Activated CD8-positive, alpha-beta memory T cell treated with anti-CD3 and anti-CD28 coated beads for 24 hours (primary cell): Measurements from ENCODE around the gene PSMD11.

Experiments used
- DNase-seq: peaks from one replicate; pipeline ENCODE4 v3.0.0-alpha.2; 2020

The PSMD11 gene

DNA sequence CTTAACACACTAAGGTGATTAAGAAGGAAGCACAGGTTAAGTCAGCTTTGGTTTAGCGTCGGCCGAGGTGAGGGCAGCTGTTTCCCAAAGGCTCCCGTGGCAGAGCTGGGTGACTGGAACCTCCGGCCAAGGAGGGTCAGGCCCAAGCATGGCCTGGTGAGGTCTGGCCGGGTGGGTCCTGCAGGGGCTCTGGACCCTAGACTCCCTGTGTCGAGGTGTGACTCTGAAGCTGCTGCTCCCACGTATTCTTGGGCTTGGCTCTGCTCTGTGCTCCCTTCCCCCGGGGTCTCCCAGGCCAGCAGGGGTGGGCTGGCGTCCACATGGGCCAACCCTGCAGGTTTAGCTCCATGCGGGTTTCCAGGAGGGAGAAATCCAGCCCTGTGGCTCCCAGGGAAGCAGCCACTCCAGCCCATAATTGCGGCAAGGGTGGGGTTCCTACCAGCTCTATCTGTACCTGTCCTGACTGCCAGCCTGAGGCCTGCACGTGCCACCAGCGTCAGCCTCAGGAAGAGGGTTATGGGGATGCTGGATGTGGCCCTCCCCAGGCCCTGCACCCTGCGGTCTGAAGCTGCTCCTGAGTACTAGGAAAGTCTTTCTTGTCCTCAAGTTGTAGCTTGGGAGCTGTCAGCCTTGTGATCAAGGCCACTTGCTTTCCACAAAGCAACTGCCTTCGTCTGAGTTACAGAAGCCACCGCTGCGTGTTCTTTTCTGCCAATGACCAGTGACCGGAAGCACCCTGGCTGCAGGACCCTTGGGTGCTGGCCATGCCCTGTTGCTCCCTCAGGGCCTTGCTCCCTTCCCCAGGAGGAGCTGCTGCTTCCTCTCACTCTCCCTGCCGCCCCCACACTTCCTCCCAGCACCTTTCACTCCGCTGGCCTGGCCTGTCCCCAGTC, 47.3 kb downstream of the PSMD11 start:
- DNase-seq = no peak

DNA sequence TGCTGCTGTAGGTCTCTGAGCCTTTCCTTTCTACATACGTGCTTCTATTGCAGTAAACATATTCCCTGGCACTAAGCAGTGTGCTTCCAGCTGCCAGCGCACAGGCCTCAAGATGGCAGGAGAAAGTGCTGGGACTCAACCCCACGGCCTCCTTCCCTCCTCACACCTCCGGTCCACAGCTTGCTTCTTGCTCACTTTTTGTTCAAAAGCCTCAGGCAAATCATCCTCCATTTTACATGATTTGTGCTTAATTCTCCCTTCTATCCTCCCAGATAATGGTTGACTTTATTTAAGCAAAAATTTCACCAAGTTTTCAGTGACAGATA, 47.9 kb downstream of the PSMD11 start:
- DNase-seq = no peak

DNA sequence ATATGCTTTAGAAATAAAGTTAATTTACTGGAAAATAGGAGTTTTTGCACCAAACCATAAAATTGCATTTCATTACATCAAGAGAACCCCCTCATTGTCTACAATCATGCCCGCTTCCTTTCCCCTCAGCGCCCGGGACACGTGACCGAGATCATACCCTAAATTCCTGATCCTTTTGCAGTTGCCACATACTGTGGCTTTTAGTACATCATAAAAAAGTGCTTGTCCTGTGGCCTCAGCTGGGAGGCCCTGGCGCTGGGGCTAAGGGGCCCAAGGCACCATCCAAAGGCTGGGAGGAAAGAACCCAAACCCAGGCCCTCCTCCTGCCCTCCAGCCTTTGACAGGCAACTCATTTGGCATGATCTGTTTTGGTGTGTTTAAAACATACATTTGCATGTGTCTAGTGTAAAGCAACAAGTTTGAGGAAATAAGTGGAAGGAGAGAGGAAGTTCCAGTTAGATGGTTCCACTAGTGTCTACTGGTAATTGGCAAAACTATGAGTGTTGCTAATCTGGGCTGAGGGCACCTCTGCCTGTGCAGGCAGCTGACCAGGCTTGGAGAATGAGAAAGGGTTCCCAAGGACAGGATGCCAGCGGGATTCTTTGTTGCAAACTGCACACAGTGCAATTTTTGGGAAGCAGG, 48.5 kb downstream of the PSMD11 start:
- DNase-seq = no peak

DNA sequence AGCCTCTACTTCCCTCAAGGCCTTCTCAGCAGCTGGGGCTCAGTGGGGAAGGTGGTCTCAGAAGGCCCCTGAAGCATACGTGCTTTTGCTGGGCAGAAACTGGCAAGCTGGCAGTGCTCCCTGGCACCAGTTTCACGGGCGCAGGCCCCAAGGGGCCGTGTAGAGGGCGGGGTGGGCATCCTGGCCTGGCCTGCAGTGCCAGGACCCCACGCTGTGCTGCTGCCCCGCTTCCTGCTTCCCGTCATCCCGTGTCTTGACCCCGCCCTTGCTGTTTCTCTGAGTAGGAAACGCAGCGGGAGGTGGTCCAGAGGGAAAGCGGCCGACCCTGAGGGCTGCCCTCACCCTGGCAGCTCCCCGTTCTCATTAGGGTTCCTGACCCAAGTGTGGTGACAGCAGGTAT, 49.3 kb downstream of the PSMD11 start:
- DNase-seq = no peak

- no peak for DNase-seq
Observed at GRCh38 chr17:32493976-32494513, 49.7 kb downstream of the PSMD11 start.

DNA sequence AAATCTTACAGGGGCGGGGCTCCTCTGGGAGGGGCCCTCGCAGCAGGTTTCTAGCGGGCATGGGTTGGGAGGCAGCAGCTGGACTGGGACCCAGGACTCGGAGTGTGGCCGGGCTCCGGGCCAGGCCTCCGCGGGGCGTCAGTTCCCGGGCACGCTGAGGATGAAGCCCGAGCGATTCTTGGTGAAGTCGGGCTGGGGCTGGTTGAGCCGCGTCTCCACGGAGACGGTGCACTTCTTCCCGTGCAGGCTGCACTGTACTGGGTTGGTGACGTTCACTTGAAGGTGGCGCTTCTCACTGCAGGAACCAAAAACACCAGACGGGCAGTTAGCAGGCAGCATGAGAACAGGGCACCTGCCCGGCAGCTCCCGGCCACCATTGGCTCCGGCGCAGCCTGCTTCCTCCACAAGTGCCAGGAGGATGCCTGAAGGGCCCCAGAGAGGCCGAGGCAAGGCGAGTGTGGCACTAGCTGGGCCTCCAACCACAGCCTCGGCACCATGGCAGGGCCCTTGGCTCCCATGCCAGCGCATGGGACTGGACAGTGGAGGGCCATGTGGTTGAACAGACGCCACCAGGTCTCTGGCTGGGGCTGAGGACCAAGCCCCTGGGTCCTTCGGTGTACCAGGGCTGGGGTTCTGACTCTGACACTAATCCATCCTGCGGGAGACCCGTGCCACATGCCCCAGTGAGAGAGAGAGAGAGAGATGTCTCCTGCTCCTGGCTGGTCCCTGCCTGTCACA, 50.5 kb downstream of the PSMD11 start:
- DNase-seq = no peak

DNA sequence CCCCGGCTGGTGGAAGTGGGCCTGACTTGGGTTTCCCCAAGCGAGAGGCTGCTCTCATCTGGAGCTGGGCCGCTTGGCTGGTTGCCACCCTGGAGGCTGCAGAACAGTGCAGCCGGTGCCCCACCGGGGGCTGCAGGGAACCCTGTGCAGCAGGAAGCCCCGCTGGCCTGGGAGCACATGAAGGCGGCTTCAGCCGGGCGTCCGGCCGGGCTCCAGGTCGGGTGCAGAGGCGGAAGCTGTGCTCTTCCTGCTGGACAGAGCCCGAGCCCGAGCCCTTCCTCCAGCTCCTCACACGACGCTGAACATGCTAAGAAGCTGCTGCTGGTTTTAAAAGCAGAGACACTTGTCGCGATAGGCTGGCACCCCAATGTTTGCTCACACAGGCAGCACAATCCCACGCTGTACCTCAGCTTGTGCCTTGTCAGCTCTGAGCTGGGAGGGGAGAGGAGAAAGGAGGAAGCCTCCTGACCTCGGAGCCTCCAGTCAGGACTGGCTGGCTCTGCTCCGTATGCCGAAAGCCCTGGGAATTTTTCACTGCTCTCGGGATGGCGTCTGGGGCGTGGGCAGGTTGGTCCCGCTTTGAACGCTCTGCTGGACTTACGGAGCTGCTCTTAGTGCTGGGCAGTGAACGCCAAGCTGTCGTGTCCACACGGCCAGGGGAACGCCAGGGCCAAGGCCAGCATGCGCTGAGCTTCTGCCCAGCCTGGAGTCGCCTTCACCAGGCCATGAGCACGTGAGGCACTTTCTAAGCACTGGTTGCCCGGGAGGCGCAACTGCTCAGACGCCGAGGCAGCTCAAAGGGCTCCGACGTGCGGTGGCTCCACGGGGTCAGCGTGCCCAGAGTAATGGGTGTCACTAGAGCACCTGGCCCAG, 51.3 kb downstream of the PSMD11 start:
- no peak for DNase-seq

DNA sequence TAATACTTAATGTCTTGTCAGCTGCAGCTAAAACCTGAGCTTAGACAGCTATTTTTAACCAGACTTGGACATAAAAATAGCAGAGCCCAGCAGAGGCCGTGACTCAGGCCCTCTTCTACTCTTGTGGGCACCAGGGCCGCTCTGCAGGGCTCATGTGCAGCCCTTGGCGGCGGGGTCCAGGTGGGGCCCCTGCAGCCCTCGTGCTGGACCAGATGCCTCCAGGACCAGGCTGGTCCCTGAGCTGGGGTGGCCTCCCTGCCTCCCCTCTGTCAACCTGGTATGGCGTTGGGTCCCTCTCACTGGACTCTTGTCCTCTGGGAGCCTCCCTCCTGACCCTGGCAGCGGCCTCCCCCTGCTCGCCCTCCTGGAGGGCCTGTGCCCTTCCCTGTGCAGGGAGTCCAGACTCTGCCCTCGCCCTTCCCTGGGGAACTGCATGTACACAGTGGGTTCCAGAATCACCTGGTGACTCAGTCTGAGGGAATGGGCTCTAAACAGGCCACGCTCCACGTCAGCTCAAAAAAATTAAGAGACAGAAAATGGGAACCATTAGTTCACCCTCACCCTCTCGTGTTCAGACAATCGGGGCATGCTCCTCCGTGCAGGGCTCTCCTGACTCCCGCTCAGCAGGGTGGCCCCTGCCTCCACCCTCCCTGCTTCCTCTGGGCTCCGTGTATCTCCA, 52.2 kb downstream of the PSMD11 start:
- DNase-seq = no peak

GRCh38 chr17:32497431-32498205, 53.3 kb downstream of the PSMD11 start:
- no peak for DNase-seq

DNA sequence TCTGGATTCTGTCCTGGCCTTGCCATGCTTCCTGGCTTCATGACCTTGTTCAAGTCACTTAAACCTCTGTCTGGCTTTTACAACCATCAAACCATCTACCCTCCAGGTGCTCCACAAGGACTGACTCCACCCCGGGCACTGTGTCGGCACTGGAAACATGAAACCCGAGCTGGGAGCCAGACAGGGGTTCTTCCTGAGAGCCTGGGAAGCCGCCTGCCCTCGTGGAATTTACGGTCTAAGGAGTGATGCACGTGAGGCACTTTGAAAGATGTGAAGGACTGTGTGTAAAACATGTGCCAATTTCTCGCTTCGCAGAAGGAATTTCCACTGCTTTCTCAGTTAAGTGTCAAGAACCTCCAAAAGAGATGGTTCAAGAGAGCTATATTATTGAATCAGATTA, 54.1 kb downstream of the PSMD11 start:
- DNase-seq = no peak

GRCh38 chr17:32502013-32502412, 57.7 kb downstream of the PSMD11 start:
- no peak for DNase-seq

GRCh38 chr17:32502710-32503109, 58.4 kb downstream of the PSMD11 start:
- no peak for DNase-seq

GRCh38 chr17:32503251-32504165, 59.2 kb downstream of the PSMD11 start:
- DNase-seq = peak; percentile 73

GRCh38 chr17:32504166-32504990, 60.1 kb downstream of the PSMD11 start:
- DNase-seq = no peak

GRCh38 chr17:32508926-32509325, 64.6 kb downstream of the PSMD11 start:
- no peak for DNase-seq

GRCh38 chr17:32510466-32510865, 66.2 kb downstream of the PSMD11 start:
- DNase-seq = no peak

DNA sequence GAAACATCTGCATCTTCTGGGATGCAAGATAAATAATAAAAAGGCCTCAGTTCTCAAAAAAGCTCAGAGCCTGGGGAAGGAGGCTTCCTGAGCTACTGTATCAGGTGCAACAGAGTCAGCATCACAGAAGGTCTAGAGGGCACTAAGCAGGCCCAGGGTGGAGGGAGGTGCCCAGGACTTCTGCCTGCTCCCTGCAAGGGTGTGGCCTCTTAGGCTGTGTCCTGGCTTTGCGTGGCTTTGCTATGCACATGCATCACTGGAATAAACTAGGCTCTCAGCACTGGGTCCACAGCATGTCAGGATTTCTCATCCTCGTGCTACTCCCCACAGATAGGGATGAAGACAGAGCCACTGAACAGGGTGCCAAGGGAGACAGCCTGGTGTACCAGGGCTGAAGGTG, 68.0 kb downstream of the PSMD11 start:
- no peak for DNase-seq

DNA sequence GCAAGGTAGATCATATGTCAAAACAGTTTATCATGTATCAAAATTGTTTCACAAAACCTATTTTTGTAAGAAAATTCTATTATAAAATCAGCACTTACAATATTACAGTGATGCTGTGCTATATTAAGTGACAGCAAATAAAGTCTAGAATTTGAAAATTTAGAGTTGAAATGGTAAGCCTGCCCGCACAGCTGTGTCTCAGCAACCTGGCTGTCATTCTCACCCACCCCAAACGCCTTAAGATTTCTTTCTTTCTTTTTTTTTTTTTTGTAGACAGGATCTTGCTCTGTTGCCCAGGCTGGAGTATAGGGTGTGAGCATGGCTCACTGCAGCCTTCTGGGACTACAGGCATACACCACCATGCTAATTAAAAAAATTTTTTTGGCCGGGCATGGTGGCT, 69.3 kb downstream of the PSMD11 start:
- no peak for DNase-seq

- DNase-seq = no peak
Observed at GRCh38 chr17:32514606-32515005, 70.3 kb downstream of the PSMD11 start.
